ENCODE data around the gene KIF26A.

KIF26A gene

DNA sequence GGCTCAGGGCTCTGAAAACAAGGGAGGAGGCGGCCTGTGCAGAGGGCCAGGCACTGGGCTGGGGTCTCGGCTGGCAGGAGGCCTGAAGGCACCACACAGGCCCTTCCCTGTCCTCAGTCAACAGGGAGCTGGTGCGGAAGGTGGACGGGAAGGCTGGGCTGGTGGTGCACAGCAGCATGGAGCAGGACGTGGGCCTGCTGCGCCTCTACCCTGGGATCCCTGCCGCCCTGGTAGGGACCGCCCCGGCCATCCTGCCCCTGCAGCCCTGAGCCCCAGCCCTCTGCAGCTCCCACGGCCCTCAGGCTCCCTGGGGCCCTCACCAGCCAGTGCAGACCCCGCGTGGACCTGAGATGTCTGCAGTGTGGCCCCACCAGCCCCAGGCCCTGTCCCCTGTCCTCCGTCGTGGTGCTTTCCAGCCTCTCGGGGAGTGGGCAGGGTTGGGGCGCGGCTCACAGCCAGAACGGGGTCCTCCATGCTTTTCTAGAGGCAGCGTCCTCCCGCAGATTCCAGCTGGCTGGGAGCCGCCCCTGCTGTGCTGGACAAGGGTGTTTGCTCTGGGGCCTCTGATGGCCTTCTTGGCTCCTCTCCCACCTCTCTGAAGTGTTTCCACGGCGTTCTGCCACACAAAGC is 34.8 kb upstream of the KIF26A start:
- Histone ChIP-seq H3K9ac (ENCODE audit: low read depth, low read length) (no peak overlapping the region), H3K9me3 (ENCODE audit: control insufficient read depth, insufficient read depth, low read length) (no peaks in the 10 kb centered on the region), H3K27me3 (ENCODE audit: control insufficient read depth, insufficient read depth, low read length) (no peaks in the 10 kb centered on the region), H3K4me1 (ENCODE audit: control insufficient read depth, insufficient read depth, low read length) (no peaks in the 10 kb centered on the region), H3K36me3 (ENCODE audit: control insufficient read depth, insufficient read depth, low read length) (no peaks in the 10 kb centered on the region), H3K4me3 (ENCODE audit: low read depth, low read length) (no peak overlapping the region)

DNA sequence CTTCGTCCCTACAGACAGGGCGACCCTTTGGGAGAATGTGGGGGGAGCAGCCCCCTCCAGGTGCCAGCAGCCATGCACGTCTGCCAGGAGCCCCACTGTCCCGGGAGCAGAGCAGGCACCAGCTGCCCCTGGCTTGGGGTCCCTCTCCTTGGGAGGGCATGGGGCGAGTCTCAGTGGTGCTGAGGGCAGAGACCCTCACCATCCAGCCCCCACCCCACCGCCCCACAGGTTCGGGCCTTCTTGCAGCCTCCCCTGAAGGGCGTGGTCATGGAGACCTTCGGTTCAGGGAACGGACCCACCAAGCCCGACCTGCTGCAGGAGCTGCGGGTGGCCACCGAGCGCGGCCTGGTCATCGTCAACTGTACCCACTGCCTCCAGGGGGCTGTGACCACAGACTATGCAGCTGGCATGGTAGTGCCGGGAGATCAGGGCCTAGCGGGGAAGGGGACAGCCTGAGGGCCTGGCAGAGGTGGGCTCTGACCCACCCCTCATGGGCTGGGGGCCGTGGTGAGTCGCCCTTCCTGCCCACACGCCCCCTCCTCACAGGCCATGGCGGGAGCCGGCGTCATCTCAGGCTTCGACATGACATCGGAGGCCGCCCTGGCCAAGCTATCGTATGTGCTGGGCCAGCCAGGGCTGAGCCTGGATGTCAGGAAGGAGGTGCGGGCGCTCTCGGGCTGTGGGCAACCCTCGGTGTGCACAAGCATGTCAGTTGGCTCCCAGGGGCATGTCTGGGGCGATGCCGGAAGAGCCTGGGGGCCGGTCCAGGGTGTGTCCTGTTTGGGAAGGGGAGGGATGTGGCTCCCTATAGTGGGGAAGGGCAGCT is 34.1 kb upstream of the KIF26A start:
- Histone ChIP-seq H3K9ac (ENCODE audit: low read depth, low read length) (no peak overlapping the region), H3K27me3 (ENCODE audit: control insufficient read depth, insufficient read depth, low read length) (no peaks in the 10 kb centered on the region), H3K36me3 (ENCODE audit: control insufficient read depth, insufficient read depth, low read length) (no peaks in the 10 kb centered on the region), H3K9me3 (ENCODE audit: control insufficient read depth, insufficient read depth, low read length) (no peaks in the 10 kb centered on the region), H3K4me3 (ENCODE audit: low read depth, low read length) (no peak overlapping the region), H3K4me1 (ENCODE audit: control insufficient read depth, insufficient read depth, low read length) (no peaks in the 10 kb centered on the region)

DNA sequence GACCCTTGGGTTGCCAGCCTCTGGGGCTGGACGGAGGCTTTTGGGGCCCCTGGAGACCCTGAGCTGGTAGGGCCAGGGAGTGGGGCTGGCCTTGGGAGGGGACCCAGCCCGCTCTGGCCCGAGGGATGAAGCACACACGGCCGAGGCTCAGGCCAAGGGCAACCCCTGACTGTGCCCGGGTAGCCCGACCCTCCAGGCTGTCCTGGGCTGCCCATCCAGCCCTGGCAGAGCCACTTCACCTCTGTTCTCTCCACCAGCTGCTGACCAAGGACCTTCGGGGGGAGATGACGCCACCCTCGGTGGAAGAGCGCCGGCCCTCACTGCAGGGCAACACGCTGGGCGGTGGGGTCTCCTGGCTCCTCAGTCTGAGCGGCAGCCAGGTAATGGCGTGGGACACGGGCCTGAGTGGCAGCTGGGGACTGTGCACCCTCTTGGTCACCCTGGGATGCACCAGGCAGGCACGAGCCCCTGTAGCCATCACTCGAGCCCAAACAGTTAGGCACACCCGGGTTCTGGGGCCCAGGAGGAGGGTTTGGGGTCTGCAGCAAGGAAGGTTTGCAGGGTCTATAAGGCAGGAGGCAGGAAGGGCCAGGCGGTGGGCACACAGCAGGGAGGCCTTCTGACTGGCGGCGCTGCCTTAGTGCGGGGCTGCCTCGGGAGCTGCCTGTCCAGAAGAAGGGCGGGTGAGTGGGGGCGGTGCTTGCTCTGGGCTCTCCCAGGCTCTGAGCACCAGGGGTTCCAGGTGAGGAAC is 33.1 kb upstream of the KIF26A start:
- Histone ChIP-seq H3K36me3 (ENCODE audit: control insufficient read depth, insufficient read depth, low read length) (no peaks in the 10 kb centered on the region), H3K9ac (ENCODE audit: low read depth, low read length) (no peak overlapping the region), H3K9me3 (ENCODE audit: control insufficient read depth, insufficient read depth, low read length) (no peaks in the 10 kb centered on the region), H3K4me1 (ENCODE audit: control insufficient read depth, insufficient read depth, low read length) (no peaks in the 10 kb centered on the region), H3K27me3 (ENCODE audit: control insufficient read depth, insufficient read depth, low read length) (no peaks in the 10 kb centered on the region), H3K4me3 (ENCODE audit: low read depth, low read length) (no peak overlapping the region)

DNA sequence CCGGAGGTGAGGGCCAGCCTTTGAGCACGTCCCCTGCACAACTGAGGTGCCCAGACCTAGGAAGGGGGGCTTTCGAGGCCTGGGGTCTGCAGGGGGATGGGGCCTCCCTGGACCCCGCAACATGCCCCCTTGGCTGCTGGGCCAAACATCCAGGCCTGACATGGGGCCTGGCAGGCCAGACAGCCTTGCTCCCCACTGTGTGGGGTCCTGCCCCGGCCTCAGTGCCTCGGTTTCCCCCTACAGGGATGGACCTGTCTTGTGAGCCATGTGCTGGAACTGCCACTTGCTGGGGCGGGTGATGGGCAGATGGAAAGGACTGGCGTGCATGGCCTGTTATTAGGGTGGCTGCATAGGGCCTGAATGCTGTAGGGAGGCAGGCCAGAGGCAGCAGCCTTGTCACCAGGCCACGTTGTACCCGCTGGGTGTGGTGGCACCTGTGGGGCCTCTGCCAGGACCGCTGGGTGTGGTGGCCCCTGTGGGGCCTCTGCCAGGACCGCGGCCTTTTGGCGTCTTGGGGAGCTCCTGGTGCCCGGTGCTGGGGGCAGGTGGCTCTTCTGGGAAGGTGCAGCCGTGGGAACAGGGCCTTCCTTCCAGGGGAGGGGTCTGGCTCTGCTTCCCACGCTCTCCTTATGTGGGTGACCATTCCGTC is 32.4 kb upstream of the KIF26A start:
- H3K9me3 ChIP-seq (ENCODE audit: control insufficient read depth, insufficient read depth, low read length), result no peaks in the 10 kb centered on the region
- H3K4me3 ChIP-seq (ENCODE audit: low read depth, low read length), result no peak overlapping the region
- no peak overlapping the region for H3K9ac ChIP-seq (ENCODE audit: low read depth, low read length)
- H3K27me3 ChIP-seq (ENCODE audit: control insufficient read depth, insufficient read depth, low read length), result no peaks in the 10 kb centered on the region
- H3K36me3 ChIP-seq (ENCODE audit: control insufficient read depth, insufficient read depth, low read length), result no peaks in the 10 kb centered on the region
- H3K4me1 ChIP-seq (ENCODE audit: control insufficient read depth, insufficient read depth, low read length), result no peaks in the 10 kb centered on the region

GRCh38 chr14:104106471-104106991 is 31.9 kb upstream of the KIF26A start:
- Histone ChIP-seq H3K4me3 (ENCODE audit: low read depth, low read length) (no peak overlapping the region), H3K27me3 (ENCODE audit: control insufficient read depth, insufficient read depth, low read length) (no peaks in the 10 kb centered on the region), H3K36me3 (ENCODE audit: control insufficient read depth, insufficient read depth, low read length) (no peaks in the 10 kb centered on the region), H3K9ac (ENCODE audit: low read depth, low read length) (no peak overlapping the region), H3K9me3 (ENCODE audit: control insufficient read depth, insufficient read depth, low read length) (no peaks in the 10 kb centered on the region), H3K4me1 (ENCODE audit: control insufficient read depth, insufficient read depth, low read length) (no peaks in the 10 kb centered on the region)

- H3K9ac ChIP-seq (ENCODE audit: low read depth, low read length), result no peak overlapping the region
- no peaks in the 10 kb centered on the region for H3K27me3 ChIP-seq (ENCODE audit: control insufficient read depth, insufficient read depth, low read length)
- no peaks in the 10 kb centered on the region for H3K4me1 ChIP-seq (ENCODE audit: control insufficient read depth, insufficient read depth, low read length)
- H3K36me3 ChIP-seq (ENCODE audit: control insufficient read depth, insufficient read depth, low read length), result no peaks in the 10 kb centered on the region
- H3K4me3 ChIP-seq (ENCODE audit: low read depth, low read length), result no peak overlapping the region
- no peaks in the 10 kb centered on the region for H3K9me3 ChIP-seq (ENCODE audit: control insufficient read depth, insufficient read depth, low read length)
These were observed 31.2 kb upstream of the KIF26A start for GRCh38 chr14:104107101-104107581.

GRCh38 chr14:104107611-104108569 is 30.5 kb upstream of the KIF26A start:
- H3K27me3 ChIP-seq (ENCODE audit: control insufficient read depth, insufficient read depth, low read length), result no peaks in the 10 kb centered on the region

GRCh38 chr14:104108570-104109541 is 29.5 kb upstream of the KIF26A start:
- Histone ChIP-seq H3K4me1 (ENCODE audit: control insufficient read depth, insufficient read depth, low read length) (no peaks in the 10 kb centered on the region), H3K27me3 (ENCODE audit: control insufficient read depth, insufficient read depth, low read length) (no peaks in the 10 kb centered on the region), H3K9me3 (ENCODE audit: control insufficient read depth, insufficient read depth, low read length) (no peaks in the 10 kb centered on the region), H3K36me3 (ENCODE audit: control insufficient read depth, insufficient read depth, low read length) (no peaks in the 10 kb centered on the region), H3K9ac (ENCODE audit: low read depth, low read length) (no peak overlapping the region), H3K4me3 (ENCODE audit: low read depth, low read length) (no peak overlapping the region)

More at GRCh38 chr14:104107611-104108569, 30.5 kb upstream of the KIF26A start:
- no peak overlapping the region for H3K4me3 ChIP-seq (ENCODE audit: low read depth, low read length)
- no peaks in the 10 kb centered on the region for H3K36me3 ChIP-seq (ENCODE audit: control insufficient read depth, insufficient read depth, low read length)
- H3K4me1 ChIP-seq (ENCODE audit: control insufficient read depth, insufficient read depth, low read length), result no peaks in the 10 kb centered on the region
- no peaks in the 10 kb centered on the region for H3K9me3 ChIP-seq (ENCODE audit: control insufficient read depth, insufficient read depth, low read length)
- H3K9ac ChIP-seq (ENCODE audit: low read depth, low read length), result no peak overlapping the region

- H3K27me3 ChIP-seq (ENCODE audit: control insufficient read depth, insufficient read depth, low read length), result no peaks in the 10 kb centered on the region
- no peaks in the 10 kb centered on the region for H3K36me3 ChIP-seq (ENCODE audit: control insufficient read depth, insufficient read depth, low read length)
- no peaks in the 10 kb centered on the region for H3K9me3 ChIP-seq (ENCODE audit: control insufficient read depth, insufficient read depth, low read length)
- H3K4me3 ChIP-seq (ENCODE audit: low read depth, low read length), result no peak overlapping the region
- H3K9ac ChIP-seq (ENCODE audit: low read depth, low read length), result no peak overlapping the region
- H3K4me1 ChIP-seq (ENCODE audit: control insufficient read depth, insufficient read depth, low read length), result no peaks in the 10 kb centered on the region
These were observed 28.5 kb upstream of the KIF26A start for GRCh38 chr14:104109731-104110361.
